CD4-positive, alpha-beta T cell (primary cell): ENCODE measurements around the gene ROR1. TPM values are rescaled to one million over a fixed set of nuclear protein-coding genes. Genes with fewer than 3 reads are reported as not detected.

Source experiments
- ATAC-seq: fragments of 200-7000 bp; cut with Tn5 transposase; one replicate; pipeline ENCODE4 v1.10.0; 2022; ENCODE audit warnings: mild to moderate bottlenecking; ENCODE audit not compliant: poor library complexity
- CTCF ChIA-PET: fragments of 350-600 bp; sonication (Branson Sonifier 250); formaldehyde crosslinking; loops from one replicate; lab custom pipeline; 2021; ENCODE audit warnings: antibody characterized with exemption, inconsistent platforms; lab: Charles Lee
- POLR2A ChIA-PET: fragments of 350-600 bp; sonication (Branson Sonifier 250); formaldehyde crosslinking; loops from one replicate; lab custom pipeline; 2021; ENCODE audit warnings: antibody characterized with exemption, inconsistent platforms; lab: Charles Lee
- DNase-seq, 14 experiments: peaks; one replicate each; pipeline ENCODE4 v3.0.0-alpha.2; 2013 to 2020; ENCODE audit warnings: mixed read lengths in 2 of 14
- H3K27ac ChIP-seq, 2 donors: one replicate each; pipeline versions ENCODE4 v1.5.1 to v1.7.0; 2013; ENCODE audit warnings: low read length in 2 of 2, low read depth in 1 of 2, mild to moderate bottlenecking in 1 of 2
- H3K27me3 ChIP-seq, 2 experiments: 1 replicate in 1 of 2; 2 replicates in 1 of 2; pipeline versions ENCODE4 v1.6.1 to v1.7.0; 2013; ENCODE audit warnings: low read length in 2 of 2, control low read depth in 1 of 2, mild to moderate bottlenecking in 1 of 2, moderate library complexity in 1 of 2; ENCODE audit not compliant: insufficient read depth in 2 of 2, control insufficient read depth in 1 of 2
- H3K36me3 ChIP-seq: one replicate; pipeline ENCODE4 v1.6.1; 2013; ENCODE audit warnings: low read length, control low read depth; ENCODE audit not compliant: insufficient read depth
- H3K4me1 ChIP-seq: one replicate; pipeline ENCODE4 v1.6.1; 2013; ENCODE audit warnings: low read length, control low read depth; ENCODE audit not compliant: insufficient read depth
- H3K4me3 ChIP-seq: one replicate; pipeline ENCODE4 v1.5.1; 2013; ENCODE audit warnings: mild to moderate bottlenecking, low read length, moderate library complexity
- H3K9me3 ChIP-seq, 2 experiments: 1 replicate in 1 of 2; 2 replicates in 1 of 2; pipeline versions ENCODE4 v1.6.1 to v1.7.0; 2013; ENCODE audit warnings: low read length in 2 of 2, mild to moderate bottlenecking in 2 of 2, control low read depth in 1 of 2, moderate library complexity in 1 of 2; ENCODE audit not compliant: control insufficient read depth in 1 of 2, insufficient read depth in 1 of 2
- H3K27ac Mint-ChIP-seq: one replicate; pipeline ENCODE4 v1.8.0; 2020; ENCODE audit warnings: mixed read lengths
- H3K27me3 Mint-ChIP-seq: one replicate; pipeline ENCODE4 v1.8.0; 2021; ENCODE audit warnings: mixed read lengths
- H3K36me3 Mint-ChIP-seq: one replicate; pipeline ENCODE4 v1.8.0; 2021; ENCODE audit warnings: low read depth, mixed read lengths
- H3K4me1 Mint-ChIP-seq: one replicate; pipeline ENCODE4 v1.8.0; 2021; ENCODE audit warnings: low read depth, mixed read lengths
- H3K4me3 Mint-ChIP-seq: one replicate; pipeline ENCODE4 v1.8.0; 2020; ENCODE audit warnings: mild to moderate bottlenecking, mixed read lengths
- H3K9me3 Mint-ChIP-seq: one replicate; pipeline ENCODE4 v1.8.0; 2020; ENCODE audit warnings: mixed read lengths
- intact Hi-C, 2 experiments: fragments of 100-400 bp; cut with DNase I in 1 of 2; cut with micrococcal nuclease in 1 of 2; formaldehyde crosslinking; loops; one replicate each; pipeline versions ENCODE4 v1.15.1 to v1.9.0; 2023 to 2025; cut with DNase I, micrococcal nuclease
- total RNA-seq, 174 experiments: library from RNA in 2 of 174; stranded (reverse) in 2 of 174; gene quantifications; one replicate each; pipeline ENCODE4 v1.2.3 and lab custom pipeline; 2021 to 2026
- TF ChIP-seq, protein P1 (sequence below): fragments of 200-600 bp; IDR thresholded peaks from one replicate; pipeline ENCODE4 v1.8.0; 2022; ENCODE audit warnings: antibody characterized with exemption, mild to moderate bottlenecking

ROR1 gene
- total RNA-seq, 2 experiments from 2014 or later: not detected

DNA sequence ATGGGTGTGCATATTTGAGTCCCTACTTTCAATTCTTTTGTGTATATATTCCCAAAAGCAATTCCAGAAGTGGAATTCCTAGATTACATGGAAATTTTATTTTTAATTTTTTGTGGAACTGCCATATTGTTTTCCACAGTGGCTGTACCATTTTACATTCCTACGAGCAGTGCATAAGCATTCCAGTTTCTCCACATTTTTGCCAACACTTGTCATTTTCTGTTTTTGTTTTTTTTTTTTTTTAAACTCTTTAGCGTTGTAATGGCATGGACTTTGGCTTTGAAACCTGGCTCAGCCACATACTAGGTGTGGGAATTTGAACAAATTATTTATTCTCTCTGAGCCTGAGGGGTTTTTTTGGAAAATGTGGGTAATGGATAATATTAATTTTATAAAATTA lies 215.1 kb downstream of the ROR1 start:
- H3K27ac Mint-ChIP-seq: no peak overlapping the region
- Histone ChIP-seq H3K4me3 (no peak overlapping the region), H3K36me3 (no peaks in the 10 kb centered on the region), H3K9me3 (no peaks in the 10 kb centered on the region), H3K27ac (no peak overlapping the region), H3K27me3 (no peaks in the 10 kb centered on the region), H3K4me1 (no peaks in the 10 kb centered on the region)
- intact Hi-C loops: no loop called here
- TF ChIP-seq, protein P1, sequence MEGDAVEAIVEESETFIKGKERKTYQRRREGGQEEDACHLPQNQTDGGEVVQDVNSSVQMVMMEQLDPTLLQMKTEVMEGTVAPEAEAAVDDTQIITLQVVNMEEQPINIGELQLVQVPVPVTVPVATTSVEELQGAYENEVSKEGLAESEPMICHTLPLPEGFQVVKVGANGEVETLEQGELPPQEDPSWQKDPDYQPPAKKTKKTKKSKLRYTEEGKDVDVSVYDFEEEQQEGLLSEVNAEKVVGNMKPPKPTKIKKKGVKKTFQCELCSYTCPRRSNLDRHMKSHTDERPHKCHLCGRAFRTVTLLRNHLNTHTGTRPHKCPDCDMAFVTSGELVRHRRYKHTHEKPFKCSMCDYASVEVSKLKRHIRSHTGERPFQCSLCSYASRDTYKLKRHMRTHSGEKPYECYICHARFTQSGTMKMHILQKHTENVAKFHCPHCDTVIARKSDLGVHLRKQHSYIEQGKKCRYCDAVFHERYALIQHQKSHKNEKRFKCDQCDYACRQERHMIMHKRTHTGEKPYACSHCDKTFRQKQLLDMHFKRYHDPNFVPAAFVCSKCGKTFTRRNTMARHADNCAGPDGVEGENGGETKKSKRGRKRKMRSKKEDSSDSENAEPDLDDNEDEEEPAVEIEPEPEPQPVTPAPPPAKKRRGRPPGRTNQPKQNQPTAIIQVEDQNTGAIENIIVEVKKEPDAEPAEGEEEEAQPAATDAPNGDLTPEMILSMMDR: no peak
- no peaks in the 10 kb centered on the region for H3K4me1 Mint-ChIP-seq
- no peaks in the 10 kb centered on the region for H3K36me3 Mint-ChIP-seq
- H3K27me3 Mint-ChIP-seq: no peaks in the 10 kb centered on the region
- POLR2A ChIA-PET: no interaction called here
- CTCF ChIA-PET: no interaction called here
- DNase-seq (no peak), ATAC-seq (no peak)
- peaks cover 4% of the 10 kb centered on the region for H3K9me3 Mint-ChIP-seq
- no peak overlapping the region for H3K4me3 Mint-ChIP-seq

DNA sequence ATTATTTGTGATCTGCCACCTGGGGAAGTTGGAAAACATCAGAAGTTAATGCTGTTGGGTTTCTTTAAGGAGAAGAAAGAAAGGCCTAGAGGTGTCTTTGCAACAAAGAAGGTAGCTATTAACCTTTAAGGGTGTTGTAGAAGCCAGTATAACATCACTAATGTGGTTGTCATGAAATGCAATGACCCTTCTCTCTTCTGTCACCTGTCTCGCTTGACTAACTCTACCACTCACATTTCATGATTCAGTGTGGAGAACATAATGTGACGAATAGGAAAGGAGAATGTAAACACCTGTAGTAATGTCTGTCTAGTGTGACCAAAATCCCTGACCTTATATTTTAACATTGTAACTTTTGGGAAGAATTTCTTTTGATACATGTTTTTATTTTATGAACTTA lies 217.9 kb downstream of the ROR1 start:
- Mint-ChIP-seq H3K36me3 (no peaks in the 10 kb centered on the region), H3K27ac (no peak overlapping the region), H3K4me3 (no peak overlapping the region), H3K4me1 (no peaks in the 10 kb centered on the region), H3K9me3 (peaks cover 4% of the 10 kb centered on the region), H3K27me3 (no peaks in the 10 kb centered on the region)
- no peaks in the 10 kb centered on the region for H3K36me3 ChIP-seq
- DNase-seq: no peak
- intact Hi-C loops: no loop called here
- H3K9me3 ChIP-seq: no peaks in the 10 kb centered on the region
- POLR2A ChIA-PET: no interaction called here
- no peak overlapping the region for H3K4me3 ChIP-seq
- ATAC-seq: no peak
- no peaks in the 10 kb centered on the region for H3K27me3 ChIP-seq
- CTCF ChIA-PET: no interaction called here
- TF ChIP-seq, protein P1: no peak
- H3K4me1 ChIP-seq: no peaks in the 10 kb centered on the region
- no peak overlapping the region for H3K27ac ChIP-seq

DNA sequence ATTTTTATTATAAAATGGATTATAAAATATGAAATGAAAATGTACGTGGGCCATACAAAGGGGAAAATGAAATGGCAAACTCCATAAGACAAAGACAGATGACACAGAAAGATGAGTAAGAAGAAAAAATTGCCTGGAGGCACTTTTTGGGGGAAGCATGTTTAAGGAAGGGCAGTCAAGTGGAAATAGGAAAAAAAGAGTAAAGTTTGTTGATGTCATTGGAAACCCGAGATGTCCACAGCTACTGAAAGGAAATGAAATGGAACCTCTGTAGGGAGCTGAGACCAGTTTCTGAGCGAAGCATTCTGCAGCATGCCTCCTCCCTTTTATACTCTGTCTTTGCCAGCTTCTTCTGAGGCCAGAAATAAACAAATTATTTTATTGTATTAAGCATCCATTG lies 226.2 kb downstream of the ROR1 start:
- Histone ChIP-seq H3K4me1 (no peaks in the 10 kb centered on the region), H3K36me3 (no peaks in the 10 kb centered on the region), H3K27ac (no peak overlapping the region), H3K9me3 (no peaks in the 10 kb centered on the region), H3K4me3 (no peak overlapping the region), H3K27me3 (no peaks in the 10 kb centered on the region)
- intact Hi-C loops: no loop called here
- CTCF ChIA-PET: no interaction called here
- POLR2A ChIA-PET: no interaction called here
- Mint-ChIP-seq H3K4me3 (no peak overlapping the region), H3K27me3 (peaks cover 4% of the 10 kb centered on the region), H3K27ac (no peak overlapping the region), H3K4me1 (no peaks in the 10 kb centered on the region), H3K36me3 (no peaks in the 10 kb centered on the region), H3K9me3 (no peaks in the 10 kb centered on the region)
- DNase-seq: no peak
- ATAC-seq: no peak
- TF ChIP-seq, protein P1: no peak
